GM21367 (cell line): ENCODE results near the gene ZNF444.

Experiments
- ATAC-seq: cut with Tn5 transposase; IDR thresholded peaks from one replicate; pipeline ENCODE4 v1.9.1; 2021; ENCODE audit not compliant: unreplicated experiment

Gene ZNF444

DNA sequence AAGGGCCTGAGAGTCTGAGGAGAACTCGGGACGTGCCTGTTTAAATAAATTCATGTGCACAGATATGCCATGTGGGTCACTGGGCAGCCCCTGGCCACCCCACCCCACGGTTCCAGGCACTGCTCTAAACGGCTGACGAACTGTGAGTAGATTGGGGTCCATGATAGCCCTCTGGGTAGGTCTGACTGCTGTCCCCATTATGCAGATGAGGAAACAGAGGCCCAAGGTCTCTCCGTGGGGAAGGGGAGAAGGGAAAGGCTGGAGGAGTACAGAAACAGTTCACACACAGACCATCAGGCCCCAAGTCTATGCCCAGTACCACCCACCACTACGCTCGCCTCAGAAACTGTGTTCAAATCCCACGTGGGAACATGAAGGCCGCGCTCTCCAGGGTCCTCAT, 34.1 kb upstream of the ZNF444 start:
- no peak for ATAC-seq

DNA sequence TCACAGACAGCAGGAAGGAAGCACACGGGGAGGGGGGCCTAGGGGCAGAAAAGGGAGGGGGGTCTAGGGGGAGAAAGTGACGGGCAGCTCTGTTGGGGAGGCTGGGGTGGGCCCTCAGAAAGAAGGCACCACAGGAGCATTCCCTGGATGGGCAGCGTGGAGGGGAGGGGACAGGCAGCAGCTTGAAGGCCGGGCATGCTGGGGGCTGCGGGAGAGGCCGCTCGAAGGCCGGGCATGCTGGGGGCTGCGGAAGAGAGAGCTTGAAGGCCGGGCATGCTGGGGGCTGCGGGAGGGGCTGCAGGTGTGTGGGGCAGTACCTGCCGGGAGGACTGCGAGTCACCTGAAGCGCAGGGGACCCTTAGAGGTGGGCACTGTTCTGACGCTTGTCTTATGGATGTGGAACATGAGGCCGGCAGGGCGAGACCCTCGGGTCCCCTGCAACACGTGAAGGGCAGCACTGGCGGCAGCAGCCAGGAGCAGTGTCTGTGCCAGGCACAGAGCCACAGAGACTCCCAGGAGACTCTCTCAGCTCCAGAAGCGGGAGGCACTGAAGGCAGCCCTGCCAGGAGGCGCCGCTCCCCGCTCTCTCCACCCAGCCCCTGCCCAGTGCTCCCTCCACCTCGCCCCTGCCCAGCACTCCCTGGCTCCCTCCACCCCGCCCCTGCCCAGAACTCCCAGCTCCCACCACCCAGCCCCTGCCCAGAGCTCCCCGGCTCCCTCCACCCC, 33.3 kb upstream of the ZNF444 start:
- no peak for ATAC-seq

DNA sequence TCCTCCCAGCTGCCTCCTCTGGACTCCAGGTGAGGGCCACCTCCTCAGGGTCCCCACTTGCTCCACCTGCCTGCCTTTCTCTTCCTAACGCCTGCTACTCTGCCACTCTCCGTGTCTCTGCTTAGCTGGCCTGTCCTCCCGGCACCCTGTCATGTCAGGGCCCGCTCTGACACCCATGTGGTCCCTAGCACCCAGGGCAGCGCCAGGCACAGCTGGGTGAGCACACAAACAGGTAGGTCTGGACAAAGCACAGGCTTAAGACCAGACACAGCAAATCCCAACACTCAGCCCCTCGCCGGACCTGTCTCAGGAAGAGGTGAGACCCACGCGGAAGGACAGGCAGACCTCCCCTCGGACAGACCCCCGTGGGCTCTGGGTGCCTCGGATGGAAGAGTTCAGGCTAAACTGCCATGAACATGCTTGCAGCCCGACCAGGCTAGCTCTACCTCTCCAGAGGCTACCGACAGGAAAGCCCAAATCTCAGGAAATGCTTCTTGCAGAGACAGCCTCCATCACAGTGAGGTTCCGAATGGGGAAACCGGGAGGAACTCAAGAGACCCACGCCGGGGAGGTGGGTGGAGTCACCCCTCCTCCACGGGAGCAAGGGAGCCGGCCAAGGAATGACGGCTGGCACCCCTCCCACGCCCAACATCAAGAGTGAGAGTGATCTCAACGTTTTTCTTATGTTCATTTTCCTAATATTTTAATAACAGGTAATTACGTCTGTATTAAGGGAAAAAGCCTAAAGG, 32.5 kb upstream of the ZNF444 start:
- ATAC-seq, result no peak

DNA sequence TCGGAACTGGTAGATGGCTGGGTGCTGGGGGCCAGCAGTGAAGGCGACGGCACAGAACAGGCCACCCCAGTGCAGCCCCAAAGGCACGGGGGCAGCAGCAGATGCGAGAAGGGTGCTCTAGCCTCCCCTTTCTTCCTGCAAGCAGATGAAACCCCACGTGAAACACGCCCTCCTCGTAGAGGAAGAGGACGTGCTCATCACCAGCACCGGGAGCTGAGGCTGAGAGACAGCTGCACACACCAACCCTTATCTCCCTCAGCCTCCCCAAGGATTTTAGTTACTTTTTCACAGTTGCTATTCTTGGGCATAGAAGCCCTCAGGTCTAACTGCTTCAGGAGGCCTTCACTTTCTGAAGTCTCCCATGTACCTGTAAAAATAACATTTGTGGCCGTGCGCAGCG, 31.9 kb upstream of the ZNF444 start:
- ATAC-seq, result no peak

DNA sequence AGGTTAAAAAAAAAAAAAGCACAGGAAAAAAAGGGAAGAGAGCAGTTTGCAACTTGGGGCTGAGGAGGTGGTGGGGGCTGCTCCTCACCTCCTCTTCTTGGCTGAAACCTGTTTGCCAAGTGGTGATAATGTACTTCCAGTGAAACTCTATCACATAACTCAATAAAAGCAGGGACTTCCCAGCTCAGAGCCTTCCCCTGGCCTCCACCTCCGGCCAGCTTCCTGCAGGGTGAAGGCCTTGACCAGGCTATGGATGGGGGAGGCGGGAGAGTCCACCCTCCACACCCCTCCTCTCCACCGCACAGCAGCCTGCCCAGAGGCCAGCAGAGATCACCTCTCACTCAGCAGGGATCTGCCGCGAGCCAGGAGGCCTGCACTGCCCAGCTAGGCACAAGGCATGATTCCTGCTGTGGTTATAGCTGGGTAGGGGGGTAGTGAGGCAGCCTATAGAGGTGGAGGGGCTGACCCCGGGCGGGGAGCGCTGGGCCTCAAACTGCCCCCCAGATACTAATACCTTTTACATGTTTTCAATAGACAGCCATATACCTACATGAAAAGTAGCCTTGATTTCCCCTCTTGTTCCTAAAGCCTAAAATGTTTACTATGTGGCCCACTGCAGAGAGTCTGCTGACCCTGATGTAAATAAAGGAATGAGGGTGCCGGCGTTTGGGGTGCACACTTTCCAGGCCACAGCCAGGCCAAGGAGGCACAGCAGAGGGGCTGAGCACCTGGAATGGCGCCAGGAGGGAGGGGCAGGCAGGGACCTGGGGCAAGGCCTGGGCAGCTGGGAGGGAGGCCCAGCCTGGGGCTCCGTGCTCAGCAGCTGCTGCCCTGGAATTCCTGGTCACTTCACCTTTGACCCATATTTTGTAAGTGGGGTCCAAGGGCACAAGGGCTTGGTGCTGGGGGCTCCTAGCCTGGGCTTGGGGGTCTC, 30.3 kb upstream of the ZNF444 start:
- ATAC-seq, result no peak

DNA sequence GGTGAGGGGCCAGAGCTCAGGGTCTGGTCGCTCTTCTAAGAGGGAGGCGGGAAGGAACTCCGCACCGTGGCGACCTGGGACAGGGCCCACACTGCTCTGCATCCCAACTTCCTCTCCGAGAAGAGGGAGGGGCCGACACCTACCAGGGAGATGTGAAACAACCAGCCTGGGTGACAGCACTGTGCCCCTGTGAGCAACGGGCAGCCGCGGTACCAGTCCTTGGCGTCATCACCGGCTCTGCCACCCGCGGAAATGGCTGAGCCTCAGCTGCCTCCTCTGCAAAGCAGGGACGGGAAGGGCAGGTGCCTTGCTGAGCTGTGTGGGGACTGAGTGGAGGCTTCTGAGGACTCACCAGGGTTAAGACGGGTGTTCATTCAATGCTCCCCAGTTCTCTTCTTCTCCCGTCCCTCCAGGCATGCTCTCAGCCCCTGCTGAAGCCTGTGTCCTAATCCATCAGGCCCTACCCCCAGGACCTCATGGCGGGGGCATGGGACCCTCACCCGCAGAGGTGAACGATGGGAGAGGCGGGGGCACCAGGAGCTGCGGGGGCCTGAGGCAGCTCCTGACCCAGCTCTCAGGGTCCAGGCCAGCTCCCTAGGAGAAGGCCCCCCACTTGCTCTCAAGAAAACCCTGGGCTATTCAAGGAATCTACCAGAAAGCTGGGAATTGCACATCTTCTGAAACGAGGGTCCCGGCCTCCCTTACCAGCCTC, 29.3 kb upstream of the ZNF444 start:
- ATAC-seq, result no peak

DNA sequence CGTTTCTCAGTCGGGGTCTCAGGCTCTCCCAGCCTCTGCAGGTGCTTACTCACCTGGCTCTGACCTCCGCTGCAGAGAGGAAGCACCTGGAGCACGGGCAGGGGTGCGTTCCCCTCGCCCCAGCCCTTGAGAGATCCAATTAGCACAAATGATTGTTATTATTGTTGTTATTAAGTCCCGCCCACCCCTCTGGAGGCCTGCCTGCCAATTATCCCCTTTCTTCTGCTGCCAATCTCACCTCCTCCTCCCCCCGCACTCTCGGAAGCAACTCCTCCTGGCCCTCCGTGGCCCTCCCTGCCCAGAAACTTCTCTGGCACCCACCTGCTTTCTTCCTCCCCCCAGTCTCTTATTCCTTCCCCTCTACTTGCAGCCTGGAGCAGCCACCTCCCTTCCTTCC, 28.8 kb upstream of the ZNF444 start:
- ATAC-seq, result no peak

DNA sequence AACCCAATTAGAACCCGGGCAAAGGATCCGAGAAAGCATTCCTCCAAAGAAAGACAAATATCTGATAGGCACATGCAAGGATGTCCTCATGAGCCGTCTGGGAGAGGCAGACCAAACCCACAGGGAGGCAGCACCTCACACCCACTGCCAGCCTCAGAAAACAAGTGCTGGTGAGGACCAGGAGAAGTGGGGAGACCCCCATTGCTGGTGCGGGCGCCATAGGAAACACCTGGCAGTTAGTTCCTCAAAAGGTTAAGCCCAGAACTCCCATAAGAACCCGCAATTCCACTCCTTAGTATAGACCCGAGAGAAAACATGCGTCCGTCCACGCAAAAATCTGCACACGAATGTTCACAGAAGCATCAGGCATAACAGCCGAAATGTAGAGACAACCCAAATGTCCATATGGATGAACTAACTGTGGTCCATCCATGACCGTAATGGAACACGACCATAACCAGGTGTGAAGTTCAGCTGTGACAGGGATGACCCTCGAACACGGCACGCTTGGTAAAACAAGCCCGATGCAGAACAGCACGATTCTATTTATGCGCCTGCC, 27.9 kb upstream of the ZNF444 start:
- no peak for ATAC-seq

DNA sequence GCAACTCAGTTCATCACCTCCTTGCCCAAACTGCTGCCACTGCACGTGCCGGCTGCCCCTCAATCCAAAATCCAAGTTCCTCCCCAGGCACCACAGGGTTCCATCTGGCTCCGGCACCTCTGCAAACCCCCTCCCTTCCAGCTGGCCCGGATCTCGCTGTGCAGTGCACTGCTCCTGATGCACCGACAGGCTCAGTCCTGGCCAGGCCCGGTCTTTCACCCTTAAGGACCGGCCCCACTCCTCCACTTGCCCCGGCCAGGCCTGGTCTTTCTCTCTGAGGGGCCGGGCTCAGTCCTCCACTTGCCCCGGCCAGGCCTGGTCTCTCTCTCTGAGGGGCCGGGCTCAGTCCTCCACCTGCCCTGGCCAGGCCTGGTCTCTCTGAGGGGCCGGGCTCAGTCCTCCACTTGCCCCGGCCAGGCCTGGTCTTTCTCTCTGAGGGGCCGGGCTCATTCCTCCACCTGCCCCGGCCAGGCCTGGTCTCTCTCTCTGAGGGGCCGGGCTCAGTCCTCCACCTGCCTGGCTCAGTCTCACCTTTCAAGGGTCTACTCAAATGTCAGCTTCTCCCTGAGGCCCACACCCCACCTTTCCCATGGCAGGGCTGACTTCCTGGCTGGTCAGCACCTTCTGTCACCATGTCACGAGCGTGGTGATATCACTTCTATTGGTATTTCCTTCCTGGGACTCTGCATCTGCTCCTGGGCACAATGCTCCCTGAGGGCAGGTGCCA, 26.9 kb upstream of the ZNF444 start:
- ATAC-seq, result no peak

DNA sequence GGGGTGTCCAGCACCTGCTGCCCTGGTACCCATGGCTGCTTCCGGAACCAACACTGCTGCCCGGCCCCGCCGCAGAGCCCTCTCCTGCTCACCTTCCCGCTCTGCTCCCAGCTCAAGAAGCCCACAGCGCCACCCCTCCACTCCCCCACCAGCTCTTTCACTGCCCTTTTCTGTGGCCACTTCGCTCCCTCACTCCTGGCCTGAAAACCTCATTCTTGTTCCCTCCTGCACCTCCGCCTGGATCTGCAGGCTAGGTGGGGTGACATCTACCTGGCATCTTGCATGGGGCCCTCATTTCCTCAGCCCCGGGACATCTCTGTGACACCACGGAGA, 26.3 kb upstream of the ZNF444 start:
- ATAC-seq, result no peak

DNA sequence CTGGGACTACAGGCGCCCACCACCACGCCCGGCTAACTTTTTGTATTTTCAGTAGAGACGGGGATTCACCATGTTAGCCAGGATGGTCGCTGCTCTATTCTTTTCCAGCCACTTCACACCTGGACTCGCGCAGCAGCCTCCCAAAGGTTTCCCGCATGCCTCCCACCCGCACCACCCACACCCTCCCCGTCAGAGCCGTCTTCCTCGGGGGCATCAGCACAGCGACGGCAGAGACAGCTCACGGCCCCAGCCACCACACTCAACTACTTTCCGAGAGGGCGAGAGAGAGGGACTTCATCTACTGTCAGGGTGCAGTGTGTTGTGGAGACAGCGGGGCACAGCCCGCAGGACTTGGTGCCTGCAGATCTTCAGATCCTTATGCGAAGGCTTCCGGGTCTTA, 25.6 kb upstream of the ZNF444 start:
- ATAC-seq, result no peak

DNA sequence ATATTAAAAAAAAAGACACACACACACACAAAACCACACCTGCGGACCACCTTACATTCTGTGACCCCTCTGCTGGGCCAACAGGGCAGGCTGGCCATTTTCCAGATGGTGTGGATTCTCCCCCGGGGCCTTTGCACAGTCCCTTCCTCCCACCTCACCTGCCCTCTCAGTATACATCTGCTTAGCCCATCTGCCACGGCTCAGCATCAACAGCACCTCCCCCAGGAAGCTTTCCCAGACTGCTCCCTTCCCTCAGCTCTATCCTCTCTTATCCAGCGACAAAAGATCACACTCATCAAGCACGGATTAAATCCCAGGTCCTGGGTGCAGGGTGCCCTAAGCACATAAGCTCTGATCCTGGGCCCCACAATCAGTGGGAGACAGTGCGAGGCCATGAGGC, 24.5 kb upstream of the ZNF444 start:
- no peak for ATAC-seq

DNA sequence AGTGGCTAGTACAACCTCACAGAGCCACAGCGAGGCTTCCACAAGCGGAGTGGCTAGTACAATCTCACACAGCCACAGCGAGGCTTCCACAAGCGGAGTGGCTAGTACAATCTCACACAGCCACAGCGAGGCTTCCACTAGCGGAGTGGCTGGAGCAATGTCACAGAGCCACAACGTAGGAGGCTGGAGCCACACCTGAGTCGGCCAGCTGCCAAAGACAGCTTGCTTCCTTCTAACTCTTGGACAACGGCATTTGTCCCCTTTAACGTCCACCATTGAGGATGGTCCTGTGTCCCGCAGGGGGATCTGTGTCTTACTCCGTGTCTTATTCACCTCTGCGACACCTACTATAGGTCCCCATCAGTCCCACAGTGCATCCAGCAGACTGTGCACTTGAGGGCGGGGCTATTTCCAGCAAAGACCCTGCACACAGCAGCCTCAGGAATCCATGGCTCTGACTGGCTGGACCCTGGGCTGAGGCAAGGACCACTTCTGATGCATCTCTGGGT, 23.7 kb upstream of the ZNF444 start:
- ATAC-seq, result no peak

DNA sequence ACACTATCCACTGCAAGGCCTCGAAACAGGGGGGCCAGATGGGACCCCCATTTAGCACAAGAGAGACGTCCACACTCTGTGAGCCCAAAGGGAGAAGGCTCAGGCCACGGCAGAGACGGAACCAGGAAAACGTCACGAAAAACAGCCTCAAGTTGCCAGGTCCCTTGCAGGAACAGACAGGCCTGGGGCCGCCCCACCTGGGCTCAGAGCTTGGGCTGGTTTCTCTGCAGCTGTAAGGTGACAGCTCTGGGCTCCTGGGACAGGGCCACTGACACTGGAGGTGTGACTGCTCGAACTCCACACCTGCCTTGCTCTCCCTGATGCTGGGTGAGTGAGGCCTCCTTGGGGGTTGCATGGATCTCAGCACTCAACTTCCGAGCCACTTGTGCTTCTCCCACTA, 23.2 kb upstream of the ZNF444 start:
- no peak for ATAC-seq

DNA sequence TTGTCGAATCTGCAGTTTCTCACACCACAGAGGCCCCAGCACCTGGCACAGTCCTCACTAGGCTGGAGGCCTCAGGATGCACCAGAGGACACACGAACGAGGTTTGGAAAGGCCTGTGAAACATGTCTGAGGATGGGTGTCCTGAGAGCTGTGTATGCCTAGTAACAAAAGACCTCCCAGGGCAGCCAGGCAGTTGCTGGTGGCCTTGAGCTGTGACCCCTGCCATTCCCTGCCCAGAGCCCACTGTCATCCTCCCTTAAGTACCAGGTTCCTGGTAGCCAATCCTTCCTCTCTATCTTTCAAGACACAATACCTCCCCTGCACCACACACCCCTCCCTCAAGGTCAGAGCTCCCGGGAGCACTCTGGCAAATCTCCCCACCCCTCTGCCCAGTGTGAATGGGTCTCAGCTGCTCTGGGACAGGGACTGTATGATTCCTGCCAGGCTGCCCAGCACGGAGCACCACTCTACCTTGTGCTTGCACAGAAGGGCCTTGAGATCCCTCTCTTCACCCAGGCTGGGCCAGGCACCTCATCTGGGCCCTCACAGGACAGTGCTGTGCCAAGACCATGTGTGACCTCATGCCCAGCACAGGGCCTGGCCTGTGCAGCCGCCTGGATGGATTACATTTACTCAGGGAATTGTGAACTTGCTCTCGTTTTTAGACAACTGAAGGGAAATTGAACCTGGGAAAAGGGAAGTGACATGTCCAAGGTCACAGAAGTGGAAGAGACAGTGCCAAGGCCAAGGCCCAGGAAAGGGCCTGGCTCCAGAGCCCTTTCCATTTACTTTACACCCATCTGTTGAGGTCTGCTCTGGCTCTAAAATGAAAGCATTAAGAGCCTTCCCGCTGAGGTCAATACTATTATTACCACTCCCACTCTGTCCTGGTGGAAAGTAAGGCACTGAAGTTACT, 22.2 kb upstream of the ZNF444 start:
- ATAC-seq, result no peak

DNA sequence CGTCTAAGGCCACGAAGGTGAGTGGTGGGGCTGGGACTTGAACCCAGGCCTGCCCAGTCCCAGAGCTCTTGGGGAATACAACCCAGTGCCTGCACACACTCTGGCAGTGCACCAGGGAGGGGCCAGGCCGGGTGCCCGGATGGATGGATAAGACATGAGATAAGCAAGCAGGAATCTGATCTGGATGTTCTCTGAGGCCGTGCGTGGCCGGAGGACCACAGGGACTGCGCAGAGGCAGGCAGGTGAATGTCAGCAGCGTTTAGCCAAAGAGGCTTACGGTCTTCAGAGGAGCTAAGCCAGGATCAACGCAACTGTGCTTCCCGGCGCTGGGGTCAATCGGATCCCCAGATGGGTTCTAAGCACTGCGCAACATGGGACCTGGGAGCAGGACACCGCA, 21.5 kb upstream of the ZNF444 start:
- ATAC-seq, result no peak

DNA sequence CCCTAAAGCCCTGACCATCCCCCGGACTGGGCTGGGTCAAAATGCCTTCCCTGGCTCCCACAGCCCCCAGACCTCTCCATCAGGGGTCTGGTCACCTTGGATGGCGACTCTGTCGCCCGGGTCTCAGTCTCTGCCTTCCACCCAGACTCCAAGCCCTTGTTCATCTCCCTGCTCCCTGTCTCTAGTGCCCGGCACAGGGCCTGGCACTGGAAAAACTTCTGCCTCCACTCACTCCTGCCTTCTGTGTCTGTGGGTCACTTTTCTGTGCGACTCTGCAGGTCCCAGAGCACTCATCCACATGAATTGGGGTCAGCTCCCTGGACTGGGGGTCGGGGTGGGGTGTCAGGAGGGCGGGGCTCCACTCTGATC, 21.1 kb upstream of the ZNF444 start:
- no peak for ATAC-seq

DNA sequence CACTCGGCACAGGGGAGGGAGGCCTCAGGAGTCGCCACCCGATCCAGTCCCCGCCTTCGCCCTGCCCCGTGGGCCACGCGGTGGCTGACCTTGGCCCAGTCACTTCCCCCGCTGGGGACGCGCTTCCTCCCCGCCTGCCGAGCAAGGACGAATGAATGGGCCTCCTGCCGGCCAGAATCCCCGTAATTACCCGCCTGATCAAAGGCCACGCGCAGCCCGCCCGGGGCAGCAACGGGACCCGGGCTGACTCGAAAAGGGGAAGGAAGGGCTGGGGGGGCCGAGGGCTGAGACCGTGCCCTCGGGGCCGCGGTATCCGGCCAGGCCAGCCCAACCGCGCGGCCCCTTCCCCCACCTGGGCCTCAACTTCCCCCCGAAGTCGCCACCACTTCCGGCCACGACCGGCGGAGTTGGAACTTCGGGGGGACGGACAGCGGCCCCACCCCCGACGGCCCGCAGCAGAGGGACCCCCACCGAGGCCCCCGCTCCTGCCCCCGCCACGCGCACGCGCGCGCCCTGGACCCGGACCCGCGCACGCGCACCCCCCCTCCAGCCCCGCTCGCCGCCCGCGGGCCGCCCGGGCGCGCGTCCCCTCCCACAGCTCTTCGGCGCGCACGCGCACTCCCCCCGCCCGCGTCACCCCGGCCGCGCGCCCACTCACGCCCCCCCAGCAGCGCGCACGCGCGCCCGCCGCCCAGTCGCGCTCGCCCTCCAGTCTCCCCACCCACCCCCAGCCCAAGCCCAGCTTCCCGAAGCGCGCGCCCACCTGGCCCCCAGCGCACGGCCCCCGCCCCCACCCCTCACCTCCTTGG, 20.5 kb upstream of the ZNF444 start:
- peak; percentile 12 for ATAC-seq
